Astrocyte (in vitro differentiated cells and primary cell): ENCODE data around the gene ZNF519. TPM values are rescaled to one million over a fixed set of nuclear protein-coding genes. Genes with fewer than 3 reads are reported as not detected.

Source experiments
- DNase-seq: peaks from one replicate; pipeline ENCODE4 v3.0.0-alpha.2; 2010; ENCODE audit warnings: low read depth
- FAIRE-seq: peaks from 2 replicates; lab custom pipeline; 2011; peaks lifted over from hg19 to GRCh38; lab: Jason Lieb, UNC
- H2AFZ ChIP-seq: 2 replicates; pipeline ENCODE4 v1.6.0; 2012; ENCODE audit warnings: low read depth, low read length, inconsistent platforms
- H3K27ac ChIP-seq: 2 replicates; pipeline ENCODE4 v1.5.1; 2011; ENCODE audit warnings: low read depth, low read length, inconsistent platforms
- H3K27me3 ChIP-seq: 2 replicates; pipeline ENCODE4 v1.6.0; 2011; ENCODE audit warnings: low read length, inconsistent platforms; ENCODE audit not compliant: insufficient read depth
- H3K36me3 ChIP-seq: 2 replicates; pipeline ENCODE4 v1.5.1; 2011; ENCODE audit warnings: low read length, inconsistent platforms; ENCODE audit not compliant: insufficient read depth
- H3K4me1 ChIP-seq: 2 replicates; pipeline ENCODE4 v1.5.1; 2011; ENCODE audit warnings: low read length, inconsistent platforms; ENCODE audit not compliant: insufficient read depth
- H3K4me2 ChIP-seq: 2 replicates; pipeline ENCODE4 v1.6.0; 2012; ENCODE audit warnings: low read length, inconsistent platforms
- H3K4me3 ChIP-seq: 2 replicates; pipeline ENCODE4 v1.5.1; 2011; ENCODE audit warnings: low read depth, mild to moderate bottlenecking, low read length, inconsistent platforms; ENCODE audit not compliant: insufficient read depth
- H3K79me2 ChIP-seq: 2 replicates; pipeline ENCODE4 v1.6.0; 2012; ENCODE audit warnings: mild to moderate bottlenecking, low read length, inconsistent platforms; ENCODE audit not compliant: insufficient read depth
- H3K9ac ChIP-seq: 2 replicates; pipeline ENCODE4 v1.6.0; 2012; ENCODE audit warnings: mild to moderate bottlenecking, low read length, inconsistent platforms
- H3K9me3 ChIP-seq: 2 replicates; pipeline ENCODE4 v1.5.1; 2012; ENCODE audit warnings: low read depth, mild to moderate bottlenecking, low read length, inconsistent platforms; ENCODE audit not compliant: insufficient read depth
- H4K20me1 ChIP-seq: 2 replicates; pipeline ENCODE4 v1.6.0; 2012; ENCODE audit warnings: low read length, inconsistent platforms; ENCODE audit not compliant: insufficient read depth
- H3K27ac Mint-ChIP-seq: one replicate; pipeline ENCODE4 v1.8.0; 2021; ENCODE audit warnings: mild to moderate bottlenecking, mixed read lengths; ENCODE audit not compliant: unreplicated experiment
- H3K27me3 Mint-ChIP-seq: one replicate; pipeline ENCODE4 v1.8.0; 2021; ENCODE audit warnings: low read depth, mixed read lengths; ENCODE audit not compliant: unreplicated experiment
- H3K36me3 Mint-ChIP-seq: one replicate; pipeline ENCODE4 v1.8.0; 2021; ENCODE audit warnings: low read depth, mixed read lengths; ENCODE audit not compliant: unreplicated experiment
- H3K4me1 Mint-ChIP-seq: one replicate; pipeline ENCODE4 v1.8.0; 2021; ENCODE audit warnings: low read depth, mixed read lengths; ENCODE audit not compliant: unreplicated experiment
- H3K4me3 Mint-ChIP-seq: one replicate; pipeline ENCODE4 v1.8.0; 2021; ENCODE audit warnings: mild to moderate bottlenecking, moderate library complexity, mixed read lengths; ENCODE audit not compliant: unreplicated experiment
- H3K9me3 Mint-ChIP-seq: one replicate; pipeline ENCODE4 v1.8.0; 2021; ENCODE audit warnings: mild to moderate bottlenecking, mixed read lengths; ENCODE audit not compliant: unreplicated experiment
- CTCF ChIP-seq: IDR thresholded peaks from 2 replicates; pipeline ENCODE4 v1.5.1; 2011; ENCODE audit warnings: low read depth, mild to moderate bottlenecking, inconsistent platforms, low read length, moderate library complexity; ENCODE audit not compliant: insufficient read depth
- EZH2 ChIP-seq: IDR thresholded peaks from 2 replicates; pipeline ENCODE4 v1.6.1; 2012; ENCODE audit warnings: mild to moderate bottlenecking, low read length, inconsistent platforms; ENCODE audit not compliant: insufficient read depth
- total RNA-seq: library from RNA; stranded (reverse); gene quantifications from 2 replicates; pipeline ENCODE4 v1.2.1, GENCODE V29; 2021

Gene ZNF519
- total RNA-seq, 1 donor from 2014 or later: 7.7 TPM

GRCh38 chr18:14086458-14087231 is 45.6 kb downstream of the ZNF519 start:
- Mint-ChIP-seq H3K27ac (no peak overlapping the region), H3K27me3 (peaks cover 8% of the 10 kb centered on the region), H3K36me3 (no peaks in the 10 kb centered on the region), H3K9me3 (no peaks in the 10 kb centered on the region), H3K4me1 (no peaks in the 10 kb centered on the region), H3K4me3 (no peak overlapping the region)
- Histone ChIP-seq H3K4me3 (no peak overlapping the region), H4K20me1 (no peaks in the 10 kb centered on the region), H3K27me3 (no peaks in the 10 kb centered on the region), H3K4me2 (peak overlapping the region; percentile 53), H3K79me2 (no peaks in the 10 kb centered on the region), H3K36me3 (no peaks in the 10 kb centered on the region), H2AFZ (peak overlapping the region; percentile 78), H3K9me3 (no peaks in the 10 kb centered on the region), H3K27ac (no peak overlapping the region), H3K9ac (no peak overlapping the region), H3K4me1 (no peaks in the 10 kb centered on the region)
- FAIRE-seq: no peak
- DNase-seq: peak; percentile 12
- peak; percentile 74 for TF ChIP-seq CTCF
- TF ChIP-seq EZH2: no peak

GRCh38 chr18:14085770-14086457 is 46.3 kb downstream of the ZNF519 start:
- no peaks in the 10 kb centered on the region for H3K27me3 ChIP-seq
- Mint-ChIP-seq H3K4me1 (no peaks in the 10 kb centered on the region), H3K27ac (no peak overlapping the region), H3K4me3 (no peak overlapping the region), H3K36me3 (no peaks in the 10 kb centered on the region), H3K9me3 (no peaks in the 10 kb centered on the region), H3K27me3 (peaks cover 8% of the 10 kb centered on the region)
- H3K36me3 ChIP-seq: no peaks in the 10 kb centered on the region
- H3K4me1 ChIP-seq: no peaks in the 10 kb centered on the region
- peak overlapping the region; percentile 53 for H3K4me2 ChIP-seq
- no peak for DNase-seq
- H3K79me2 ChIP-seq: no peaks in the 10 kb centered on the region
- H3K4me3 ChIP-seq: no peak overlapping the region
- H3K27ac ChIP-seq: no peak overlapping the region
- no peak for TF ChIP-seq CTCF
- TF ChIP-seq EZH2: no peak
- no peaks in the 10 kb centered on the region for H4K20me1 ChIP-seq
- H3K9ac ChIP-seq: no peak overlapping the region
- no peak overlapping the region for H2AFZ ChIP-seq
- FAIRE-seq: no peak
- H3K9me3 ChIP-seq: no peaks in the 10 kb centered on the region

GRCh38 chr18:14075196-14075595 is 57.0 kb downstream of the ZNF519 start:
- Histone ChIP-seq H3K27ac (no peak overlapping the region), H3K9ac (no peak overlapping the region), H3K4me3 (no peak overlapping the region), H3K4me1 (no peaks in the 10 kb centered on the region), H3K79me2 (no peaks in the 10 kb centered on the region), H3K9me3 (no peaks in the 10 kb centered on the region), H3K27me3 (no peaks in the 10 kb centered on the region), H3K36me3 (no peaks in the 10 kb centered on the region), H3K4me2 (no peak overlapping the region), H4K20me1 (no peaks in the 10 kb centered on the region), H2AFZ (no peak overlapping the region)
- Mint-ChIP-seq H3K36me3 (no peaks in the 10 kb centered on the region), H3K4me3 (no peak overlapping the region), H3K9me3 (peaks cover 2% of the 10 kb centered on the region), H3K27ac (no peak overlapping the region), H3K4me1 (no peaks in the 10 kb centered on the region), H3K27me3 (no peaks in the 10 kb centered on the region)
- no peak for TF ChIP-seq CTCF
- TF ChIP-seq EZH2: no peak
- FAIRE-seq: no peak
- no peak for DNase-seq
